H9 (cell line): ENCODE measurements around the gene EVPL. TPM values are rescaled to one million over a fixed set of nuclear protein-coding genes. Genes with fewer than 3 reads are reported as not detected.

Source experiments
- DNase-seq: peaks from one replicate; pipeline ENCODE4 v3.0.0-alpha.2; 2017
- H2AFZ ChIP-seq: one replicate; pipeline ENCODE4 v1.6.1; 2013; ENCODE audit warnings: mild to moderate bottlenecking, low read length, control low read depth, moderate library complexity
- H2AK5ac ChIP-seq: 2 replicates; pipeline ENCODE4 v1.6.1; 2013; ENCODE audit warnings: low read length, control low read depth, mixed read lengths; ENCODE audit not compliant: insufficient read length
- H2BK120ac ChIP-seq: one replicate; pipeline ENCODE4 v1.6.1; 2013; ENCODE audit warnings: low read depth, mild to moderate bottlenecking, low read length, control low read depth, inconsistent platforms; ENCODE audit not compliant: poor library complexity, severe bottlenecking
- H2BK12ac ChIP-seq: 2 replicates; pipeline ENCODE4 v1.6.1; 2013; ENCODE audit warnings: low read length, control low read depth, mixed read lengths, low read depth; ENCODE audit not compliant: insufficient read length
- H2BK15ac ChIP-seq: 2 replicates; pipeline ENCODE4 v1.6.1; 2013; ENCODE audit warnings: low read depth, low read length, control low read depth
- H2BK20ac ChIP-seq: one replicate; pipeline ENCODE4 v1.6.1; 2013; ENCODE audit warnings: low read depth, mild to moderate bottlenecking, low read length, control low read depth, inconsistent platforms; ENCODE audit not compliant: poor library complexity, severe bottlenecking
- H2BK5ac ChIP-seq: 2 replicates; pipeline ENCODE4 v1.6.1; 2013; ENCODE audit warnings: low read length, control low read depth, mixed read lengths; ENCODE audit not compliant: insufficient read length
- H3K14ac ChIP-seq: 2 replicates; pipeline ENCODE4 v1.6.1; 2013; ENCODE audit warnings: low read length, control low read depth; ENCODE audit not compliant: insufficient read depth
- H3K18ac ChIP-seq: 2 replicates; pipeline ENCODE4 v1.6.1; 2013; ENCODE audit warnings: low read depth, mild to moderate bottlenecking, mixed read lengths, low read length, control low read depth; ENCODE audit not compliant: insufficient read length
- H3K23ac ChIP-seq: 2 replicates; pipeline ENCODE4 v1.6.1; 2013; ENCODE audit warnings: low read length, control low read depth, mixed read lengths, low read depth; ENCODE audit not compliant: insufficient read length
- H3K23me2 ChIP-seq: 2 replicates; pipeline ENCODE4 v1.6.1; 2013; ENCODE audit warnings: low read depth, mild to moderate bottlenecking, mixed read lengths, low read length, control low read depth; ENCODE audit not compliant: insufficient read length, poor library complexity, severe bottlenecking
- H3K27ac ChIP-seq: 2 replicates; pipeline ENCODE4 v1.5.1; 2013; ENCODE audit warnings: low read length, control low read depth, mixed read lengths, low read depth; ENCODE audit not compliant: insufficient read length
- H3K27me3 ChIP-seq: 2 replicates; pipeline ENCODE4 v1.6.1; 2013; ENCODE audit warnings: low read length, control low read depth, inconsistent platforms; ENCODE audit not compliant: insufficient read depth
- H3K4ac ChIP-seq: 2 replicates; pipeline ENCODE4 v1.6.1; 2013; ENCODE audit warnings: low read depth, mild to moderate bottlenecking, control low read depth, inconsistent platforms, low read length, moderate library complexity
- H3K4me1 ChIP-seq: 2 replicates; pipeline ENCODE4 v1.6.1; 2013; ENCODE audit warnings: low read length, control low read depth, inconsistent platforms; ENCODE audit not compliant: insufficient read depth
- H3K4me2 ChIP-seq: 2 replicates; pipeline ENCODE4 v1.6.1; 2013; ENCODE audit warnings: low read length, control low read depth, mixed read lengths; ENCODE audit not compliant: insufficient read length, insufficient read depth
- H3K56ac ChIP-seq: 2 replicates; pipeline ENCODE4 v1.6.1; 2013; ENCODE audit warnings: low read depth, mild to moderate bottlenecking, mixed read lengths, low read length, control low read depth; ENCODE audit not compliant: insufficient read length
- H3K79me1 ChIP-seq: 2 replicates; pipeline ENCODE4 v1.6.1; 2013; ENCODE audit warnings: low read depth, mild to moderate bottlenecking, moderate library complexity, low read length, control low read depth, inconsistent platforms; ENCODE audit not compliant: insufficient read depth, poor library complexity, severe bottlenecking
- H3K79me2 ChIP-seq: 2 replicates; pipeline ENCODE4 v1.6.1; 2013; ENCODE audit warnings: low read length, control low read depth, inconsistent platforms; ENCODE audit not compliant: insufficient read depth
- H3K9ac ChIP-seq: 2 replicates; pipeline ENCODE4 v1.6.1; 2013; ENCODE audit warnings: low read length, control low read depth, mixed read lengths; ENCODE audit not compliant: insufficient read length; ENCODE audit errors: extremely low read depth
- H3K9me3 ChIP-seq: one replicate; pipeline ENCODE4 v1.6.1; 2013; ENCODE audit warnings: low read depth, low read length, inconsistent platforms; ENCODE audit not compliant: control insufficient read depth
- H3T11ph ChIP-seq: one replicate; pipeline ENCODE4 v1.6.1; 2013; ENCODE audit warnings: mild to moderate bottlenecking, low read length, control low read depth, inconsistent platforms
- H4K20me1 ChIP-seq: one replicate; pipeline ENCODE4 v1.6.1; 2013; ENCODE audit not compliant: control insufficient read depth, insufficient read length, insufficient read depth
- H4K5ac ChIP-seq: 2 replicates; pipeline ENCODE4 v1.6.1; 2013; ENCODE audit warnings: low read depth, mild to moderate bottlenecking, mixed read lengths, low read length, control low read depth; ENCODE audit not compliant: insufficient read length
- H4K8ac ChIP-seq: replicated peaks from 2 replicates; pipeline ENCODE4 v1.6.1; 2013; ENCODE audit warnings: low read length, control low read depth, mixed read lengths, low read depth; ENCODE audit not compliant: insufficient read length
- H4K91ac ChIP-seq: 2 replicates; pipeline ENCODE4 v1.6.1; 2013; ENCODE audit warnings: low read depth, mild to moderate bottlenecking, moderate library complexity, mixed read lengths, low read length, control low read depth; ENCODE audit not compliant: insufficient read length
- H3K27ac Mint-ChIP-seq, 3 experiments: 2 replicates in 2 of 3; 3 replicates in 1 of 3; pipeline ENCODE4 v1.8.0; 2020 to 2021; ENCODE audit warnings: mixed read lengths in 3 of 3, mild to moderate bottlenecking in 1 of 3, moderate library complexity in 1 of 3
- H3K27me3 Mint-ChIP-seq: 2 replicates; pipeline ENCODE4 v1.8.0; 2021; ENCODE audit warnings: low read depth, mild to moderate bottlenecking, moderate library complexity, mixed read lengths
- H3K36me3 Mint-ChIP-seq, 3 experiments: 2 replicates in 2 of 3; 3 replicates in 1 of 3; pipeline ENCODE4 v1.8.0; 2020 to 2021; ENCODE audit warnings: low read depth in 3 of 3, mixed read lengths in 3 of 3; ENCODE audit not compliant: insufficient read depth in 1 of 3
- H3K4me1 Mint-ChIP-seq, 2 experiments: 2 replicates each; pipeline ENCODE4 v1.8.0; 2020; ENCODE audit warnings: mixed read lengths in 2 of 2
- H3K4me3 Mint-ChIP-seq, 2 experiments: 2 replicates in 1 of 2; 3 replicates in 1 of 2; pipeline ENCODE4 v1.8.0; 2020 to 2021; ENCODE audit warnings: mild to moderate bottlenecking in 2 of 2, mixed read lengths in 2 of 2, moderate library complexity in 1 of 2
- H3K9me3 Mint-ChIP-seq, 2 experiments: 2 replicates in 1 of 2; 3 replicates in 1 of 2; pipeline ENCODE4 v1.8.0; 2020; ENCODE audit warnings: mild to moderate bottlenecking in 2 of 2, mixed read lengths in 2 of 2, moderate library complexity in 1 of 2
- CTCF ChIP-seq: fragments of 200-600 bp; sonication (generic); conservative IDR thresholded peaks from 3 replicates; pipeline ENCODE4 v1.8.0; 2021; ENCODE audit warnings: antibody characterized with exemption, mild to moderate bottlenecking
- WGBS: extraction: QIAGEN DNeasy Blood & Tissue Kit; methylation state at CpG from one replicate; pipeline ENCODE4 v1.1.7; 2013; ENCODE audit warnings: missing lambda C conversion rate, low lambda C conversion rate, mixed read lengths; ENCODE audit not compliant: insufficient read length; ENCODE audit errors: extremely low coverage; 5-methylcytosine and 5-hydroxymethylcytosine counted together
- total RNA-seq: library from RNA; stranded (reverse); gene quantifications from 2 replicates; pipeline ENCODE4 v1.2.1, GENCODE V29; 2021

The EVPL gene
- total RNA-seq, 1 experiment from 2014 or later: 0.48 TPM

GRCh38 chr17:76049239-76049638 lies 22.1 kb upstream of the EVPL start:
- TF ChIP-seq CTCF: no peak
- H4K20me1 ChIP-seq: no peaks in the 10 kb centered on the region

More at GRCh38 chr17:76049239-76049638, 22.1 kb upstream of the EVPL start:
- Histone ChIP-seq H2AK5ac (no peak overlapping the region), H3K23ac (no peak overlapping the region), H3K9me3 (no peaks in the 10 kb centered on the region), H3K27ac (no peak overlapping the region), H3K79me2 (no peaks in the 10 kb centered on the region), H3K27me3 (no peaks in the 10 kb centered on the region), H3K4me2 (no peak overlapping the region), H2BK5ac (no peak overlapping the region), H3K18ac (no peak overlapping the region), H3T11ph (no peak overlapping the region), H2BK12ac (no peak overlapping the region), H2BK20ac (no peak overlapping the region), H3K9ac (no peak overlapping the region), H3K4me1 (no peaks in the 10 kb centered on the region), H3K23me2 (no peaks in the 10 kb centered on the region), H3K4ac (no peak overlapping the region), H3K56ac (no peak overlapping the region), H2AFZ (no peak overlapping the region), H4K91ac (no peak overlapping the region), H2BK15ac (no peak overlapping the region), H3K79me1 (no peaks in the 10 kb centered on the region), H3K14ac (no peak overlapping the region), H4K8ac (no peak overlapping the region), H2BK120ac (no peak overlapping the region), H4K5ac (no peak overlapping the region)
- no peak for DNase-seq
- no peaks in the 10 kb centered on the region for H3K27me3 Mint-ChIP-seq
- peaks cover 3 to 15% of the 10 kb centered on the region in 2 experiments for H3K4me1 Mint-ChIP-seq
- H3K36me3 Mint-ChIP-seq: peaks cover 48 to 82% (median 77%) of the 10 kb centered on the region in 3 experiments; a peak in 6 of 7 replicates
- no CpG with 5 or more reads among the region's 3 CpGs for WGBS
- H3K4me3 Mint-ChIP-seq: no peak overlapping the region
- H3K27ac Mint-ChIP-seq: peak overlapping the region in 2 of 3 experiments; percentile 13 to 41; a peak in 3 of 7 replicates
- no peaks in the 10 kb centered on the region for H3K9me3 Mint-ChIP-seq
